CD14-positive monocyte (primary cell): ENCODE results near the gene SHISAL1. TPM values are rescaled to one million over a fixed set of nuclear protein-coding genes. Genes with fewer than 3 reads are reported as not detected.

Experiments
- DNase-seq, 3 donors: peaks; one replicate each; pipeline ENCODE4 v3.0.0-alpha.2; 2011 to 2022
- H2AFZ ChIP-seq: 2 replicates; pipeline ENCODE4 v1.6.0; 2012; ENCODE audit warnings: mild to moderate bottlenecking, low read depth, low read length, inconsistent platforms; ENCODE audit not compliant: insufficient read depth, poor library complexity, severe bottlenecking
- H3K27ac ChIP-seq, 2 donors: 1 replicate in 1 of 2; 2 replicates in 1 of 2; pipeline ENCODE4 v1.5.1; 2012 to 2013; ENCODE audit warnings: low read length in 2 of 2, control low read depth in 1 of 2, inconsistent platforms in 1 of 2, low read depth in 1 of 2, mild to moderate bottlenecking in 1 of 2
- H3K27me3 ChIP-seq, 2 donors: one replicate each; pipeline versions ENCODE4 v1.6.0 to v1.6.1; 2011 to 2013; ENCODE audit warnings: low read length in 2 of 2; ENCODE audit not compliant: control insufficient read depth in 2 of 2, insufficient read depth in 2 of 2
- H3K36me3 ChIP-seq, 2 donors: replicated peaks in 1 of 2; 1 replicate in 1 of 2; 2 replicates in 1 of 2; pipeline versions ENCODE4 v1.5.1 to v1.6.1; 2012 to 2013; ENCODE audit warnings: low read length in 2 of 2, control low read depth in 1 of 2, inconsistent platforms in 1 of 2, mild to moderate bottlenecking in 1 of 2; ENCODE audit not compliant: insufficient read depth in 2 of 2, control insufficient read depth in 1 of 2
- H3K4me1 ChIP-seq, 2 donors: 1 replicate in 1 of 2; 2 replicates in 1 of 2; pipeline versions ENCODE4 v1.5.1 to v1.6.1; 2012 to 2013; ENCODE audit warnings: low read length in 2 of 2, control low read depth in 1 of 2, inconsistent platforms in 1 of 2, mild to moderate bottlenecking in 1 of 2, moderate library complexity in 1 of 2; ENCODE audit not compliant: insufficient read depth in 2 of 2, control insufficient read depth in 1 of 2
- H3K4me2 ChIP-seq: replicated peaks from 2 replicates; pipeline ENCODE3; 2012; ENCODE audit warnings: low read length, moderate library complexity, mild to moderate bottlenecking; ENCODE audit not compliant: poor library complexity, severe bottlenecking; ENCODE audit errors: extremely low read depth
- H3K4me3 ChIP-seq, 3 experiments: fragments of 200-600 bp in 1 of 3; sonication (generic) in 1 of 3; replicated peaks in 1 of 3; 1 replicate in 2 of 3; 2 replicates in 1 of 3; pipeline ENCODE4 v1.5.1; 2011 to 2013; ENCODE audit warnings: low read length in 3 of 3, mild to moderate bottlenecking in 3 of 3, control low read depth in 2 of 3, low read depth in 2 of 3, inconsistent platforms in 1 of 3, moderate library complexity in 1 of 3
- H3K79me2 ChIP-seq: 2 replicates; pipeline ENCODE4 v1.6.0; 2012; ENCODE audit warnings: mild to moderate bottlenecking, control low read depth, inconsistent platforms, low read length, moderate library complexity; ENCODE audit not compliant: insufficient read depth
- H3K9ac ChIP-seq: 2 replicates; pipeline ENCODE4 v1.6.0; 2017; ENCODE audit warnings: low read length, mild to moderate bottlenecking; ENCODE audit not compliant: insufficient read depth, poor library complexity, severe bottlenecking
- H3K9me3 ChIP-seq, 2 donors: replicated peaks in 1 of 2; 1 replicate in 1 of 2; 2 replicates in 1 of 2; pipeline versions ENCODE4 v1.5.1 to v1.6.1; 2012 to 2013; ENCODE audit warnings: low read length in 2 of 2, control low read depth in 1 of 2; ENCODE audit not compliant: control insufficient read depth in 1 of 2, insufficient read depth in 1 of 2
- H4K20me1 ChIP-seq: 2 replicates; pipeline ENCODE4 v1.6.0; 2012; ENCODE audit warnings: mild to moderate bottlenecking, low read length, control low read depth, moderate library complexity; ENCODE audit not compliant: insufficient read depth
- H3K27ac Mint-ChIP-seq, 7 donors: one replicate each; pipeline ENCODE4 v1.8.0; 2020; ENCODE audit warnings: mild to moderate bottlenecking in 7 of 7, mixed read lengths in 7 of 7, moderate library complexity in 6 of 7, inconsistent platforms in 2 of 7
- H3K27me3 Mint-ChIP-seq, 3 donors: one replicate each; pipeline ENCODE4 v1.8.0; 2021 to 2022; ENCODE audit warnings: low read depth in 3 of 3, mild to moderate bottlenecking in 3 of 3, mixed read lengths in 3 of 3, moderate library complexity in 3 of 3, inconsistent platforms in 1 of 3
- H3K36me3 Mint-ChIP-seq, 2 donors: one replicate each; pipeline ENCODE4 v1.8.0; 2020; ENCODE audit warnings: mixed read lengths in 2 of 2, inconsistent platforms in 1 of 2, mild to moderate bottlenecking in 1 of 2
- H3K4me1 Mint-ChIP-seq: one replicate; pipeline ENCODE4 v1.8.0; 2020; ENCODE audit warnings: mild to moderate bottlenecking, mixed read lengths
- H3K4me3 Mint-ChIP-seq, 2 donors: one replicate each; pipeline ENCODE4 v1.8.0; 2020; ENCODE audit warnings: mild to moderate bottlenecking in 2 of 2, mixed read lengths in 2 of 2, moderate library complexity in 1 of 2
- H3K9me3 Mint-ChIP-seq, 7 donors: one replicate each; pipeline ENCODE4 v1.8.0; 2020 to 2022; ENCODE audit warnings: mixed read lengths in 7 of 7, mild to moderate bottlenecking in 6 of 7, moderate library complexity in 6 of 7, inconsistent platforms in 2 of 7
- WGBS: methylation state at CpG from one replicate; pipeline ENCODE4 v1.1.5; 2013; ENCODE audit warnings: missing lambda C conversion rate; ENCODE audit not compliant: insufficient coverage; 5-methylcytosine and 5-hydroxymethylcytosine counted together
- intact Hi-C, 2 donors: fragments of 100-400 bp; cut with micrococcal nuclease; formaldehyde crosslinking; loops; one replicate each; pipeline versions ENCODE4 v1.15.0 to v1.15.1; 2023
- polyA plus RNA-seq, 3 donors: library from polyadenylated mRNA; depleted of rRNA in 1 of 3; unstranded in 2 of 3; stranded (reverse) in 1 of 3; fragments of 300-500 nt in 2 of 3; fragments of >200 nt in 1 of 3; fragmentation: Illumina TruSeq in 2 of 3; gene quantifications; 1 replicate in 2 of 3; 2 replicates in 1 of 3; pipeline ENCODE4 v1.2.3, GENCODE V29; 2012 to 2021
- TF ChIP-seq, protein P1 (sequence below): fragments of 200-600 bp; IDR thresholded peaks from one replicate; pipeline ENCODE4 v1.8.0; 2022; ENCODE audit warnings: antibody characterized with exemption, mild to moderate bottlenecking

Gene SHISAL1
- polyA plus RNA-seq, 3 donors, result not detected

DNA sequence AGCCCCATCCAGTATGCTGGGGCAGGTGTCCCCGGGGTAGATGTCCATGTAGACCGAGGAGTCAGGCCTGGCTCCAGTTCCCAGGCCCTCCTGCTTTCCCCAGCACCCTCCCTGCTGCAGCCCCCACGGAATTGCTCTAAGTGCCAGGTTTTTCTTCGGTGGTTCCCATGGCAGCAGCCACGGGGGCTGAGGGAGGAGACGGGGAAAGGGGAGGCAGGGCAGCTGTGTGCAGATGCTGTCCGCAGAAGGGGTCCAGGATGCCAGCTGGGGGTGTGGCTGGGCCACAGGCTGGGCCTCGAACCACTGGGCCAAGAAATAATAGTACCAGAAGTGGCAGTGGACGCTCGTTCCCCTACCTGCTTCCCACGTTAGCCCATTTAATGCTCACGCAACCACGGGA lies 25.0 kb downstream of the SHISAL1 start:
- Histone ChIP-seq H2AFZ (no peak overlapping the region), H4K20me1 (no peaks in the 10 kb centered on the region), H3K4me2 (no peak overlapping the region), H3K4me1 (peaks cover 0 to 9% of the 10 kb centered on the region in 2 donors), H3K9ac (no peak overlapping the region), H3K27ac (no peak overlapping the region), H3K36me3 (no peaks in the 10 kb centered on the region), H3K4me3 (no peak overlapping the region), H3K9me3 (no peaks in the 10 kb centered on the region), H3K27me3 (no peaks in the 10 kb centered on the region), H3K79me2 (no peaks in the 10 kb centered on the region)
- no peaks in the 10 kb centered on the region for H3K36me3 Mint-ChIP-seq
- no peak for DNase-seq
- intact Hi-C loops, result no loop called here
- H3K27me3 Mint-ChIP-seq, result peaks cover 3 to 9% (median 9%) of the 10 kb centered on the region in 3 donors
- 88% methylated on average over 9 of the region's 13 CpGs for WGBS
- H3K27ac Mint-ChIP-seq, result no peak overlapping the region
- TF ChIP-seq, protein P1, sequence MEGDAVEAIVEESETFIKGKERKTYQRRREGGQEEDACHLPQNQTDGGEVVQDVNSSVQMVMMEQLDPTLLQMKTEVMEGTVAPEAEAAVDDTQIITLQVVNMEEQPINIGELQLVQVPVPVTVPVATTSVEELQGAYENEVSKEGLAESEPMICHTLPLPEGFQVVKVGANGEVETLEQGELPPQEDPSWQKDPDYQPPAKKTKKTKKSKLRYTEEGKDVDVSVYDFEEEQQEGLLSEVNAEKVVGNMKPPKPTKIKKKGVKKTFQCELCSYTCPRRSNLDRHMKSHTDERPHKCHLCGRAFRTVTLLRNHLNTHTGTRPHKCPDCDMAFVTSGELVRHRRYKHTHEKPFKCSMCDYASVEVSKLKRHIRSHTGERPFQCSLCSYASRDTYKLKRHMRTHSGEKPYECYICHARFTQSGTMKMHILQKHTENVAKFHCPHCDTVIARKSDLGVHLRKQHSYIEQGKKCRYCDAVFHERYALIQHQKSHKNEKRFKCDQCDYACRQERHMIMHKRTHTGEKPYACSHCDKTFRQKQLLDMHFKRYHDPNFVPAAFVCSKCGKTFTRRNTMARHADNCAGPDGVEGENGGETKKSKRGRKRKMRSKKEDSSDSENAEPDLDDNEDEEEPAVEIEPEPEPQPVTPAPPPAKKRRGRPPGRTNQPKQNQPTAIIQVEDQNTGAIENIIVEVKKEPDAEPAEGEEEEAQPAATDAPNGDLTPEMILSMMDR, result no peak
- no peak overlapping the region for H3K4me3 Mint-ChIP-seq
- H3K4me1 Mint-ChIP-seq, result peaks cover 6% of the 10 kb centered on the region
- H3K9me3 Mint-ChIP-seq, result peaks cover 0 to 2% (median 0%) of the 10 kb centered on the region in 7 donors

DNA sequence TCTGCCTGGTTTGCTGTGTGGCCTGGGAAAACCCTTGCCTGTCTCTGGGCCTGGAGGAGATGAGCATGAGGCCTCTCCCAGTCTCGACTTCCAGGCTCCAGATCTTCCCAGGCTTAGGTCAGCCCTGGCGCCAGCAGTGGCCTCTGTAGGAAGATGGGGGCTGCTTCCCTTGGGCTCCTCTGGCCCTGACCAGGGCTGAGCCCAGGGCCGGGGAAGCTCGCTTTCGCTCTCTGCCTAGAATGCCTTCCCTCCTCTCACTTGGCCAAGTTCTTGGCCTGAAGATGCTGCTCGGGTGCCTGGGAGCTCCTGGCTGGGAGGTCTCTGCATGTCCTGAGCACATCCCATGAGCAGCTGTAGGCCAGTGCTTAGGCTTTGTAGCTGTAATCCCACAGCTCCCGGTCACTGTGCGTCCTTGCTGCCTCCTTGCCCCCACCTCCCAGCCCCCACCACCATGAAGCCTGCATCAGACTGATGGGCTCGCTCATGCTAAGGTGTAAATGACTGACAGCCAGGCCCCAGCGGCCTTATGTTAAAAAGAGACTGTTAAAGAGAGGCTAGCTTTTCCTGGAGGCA lies 25.5 kb downstream of the SHISAL1 start:
- Histone ChIP-seq H2AFZ (no peak overlapping the region), H3K79me2 (no peaks in the 10 kb centered on the region), H3K36me3 (no peaks in the 10 kb centered on the region), H3K27ac (no peak overlapping the region), H3K4me3 (no peak overlapping the region), H3K27me3 (no peaks in the 10 kb centered on the region), H3K9ac (no peak overlapping the region), H3K4me2 (no peak overlapping the region), H4K20me1 (no peaks in the 10 kb centered on the region), H3K9me3 (no peaks in the 10 kb centered on the region), H3K4me1 (peaks cover 0 to 9% of the 10 kb centered on the region in 2 donors)
- H3K27me3 Mint-ChIP-seq, result peaks cover 3 to 9% (median 9%) of the 10 kb centered on the region in 3 donors
- no peak for DNase-seq
- no peak overlapping the region for H3K27ac Mint-ChIP-seq
- no peak overlapping the region for H3K4me3 Mint-ChIP-seq
- peaks cover 0 to 2% (median 0%) of the 10 kb centered on the region in 7 donors for H3K9me3 Mint-ChIP-seq
- H3K36me3 Mint-ChIP-seq, result no peaks in the 10 kb centered on the region
- intact Hi-C loops, result no loop called here
- TF ChIP-seq, protein P1, result no peak
- peaks cover 6% of the 10 kb centered on the region for H3K4me1 Mint-ChIP-seq
- WGBS, result 93% methylated on average over 5 of the region's 10 CpGs
